GM23248 (cell line): Measurements from ENCODE around the gene ABCB9.

ENCODE experiments used
- EZH2 ChIP-seq: fragments of 200-600 bp; sonication (generic); IDR thresholded peaks from 2 replicates; pipeline ENCODE4 v1.6.1; 2018; ENCODE audit warnings: antibody characterized with exemption, mild to moderate bottlenecking; ENCODE audit not compliant: insufficient read depth, poor library complexity, severe bottlenecking
- EZH2phosphoT487 ChIP-seq: fragments of 200-600 bp; sonication (generic); IDR thresholded peaks from 2 replicates; pipeline ENCODE4 v1.6.1; 2018; ENCODE audit warnings: antibody characterized with exemption, moderate library complexity, mild to moderate bottlenecking, low read depth; ENCODE audit not compliant: insufficient read depth

DNA sequence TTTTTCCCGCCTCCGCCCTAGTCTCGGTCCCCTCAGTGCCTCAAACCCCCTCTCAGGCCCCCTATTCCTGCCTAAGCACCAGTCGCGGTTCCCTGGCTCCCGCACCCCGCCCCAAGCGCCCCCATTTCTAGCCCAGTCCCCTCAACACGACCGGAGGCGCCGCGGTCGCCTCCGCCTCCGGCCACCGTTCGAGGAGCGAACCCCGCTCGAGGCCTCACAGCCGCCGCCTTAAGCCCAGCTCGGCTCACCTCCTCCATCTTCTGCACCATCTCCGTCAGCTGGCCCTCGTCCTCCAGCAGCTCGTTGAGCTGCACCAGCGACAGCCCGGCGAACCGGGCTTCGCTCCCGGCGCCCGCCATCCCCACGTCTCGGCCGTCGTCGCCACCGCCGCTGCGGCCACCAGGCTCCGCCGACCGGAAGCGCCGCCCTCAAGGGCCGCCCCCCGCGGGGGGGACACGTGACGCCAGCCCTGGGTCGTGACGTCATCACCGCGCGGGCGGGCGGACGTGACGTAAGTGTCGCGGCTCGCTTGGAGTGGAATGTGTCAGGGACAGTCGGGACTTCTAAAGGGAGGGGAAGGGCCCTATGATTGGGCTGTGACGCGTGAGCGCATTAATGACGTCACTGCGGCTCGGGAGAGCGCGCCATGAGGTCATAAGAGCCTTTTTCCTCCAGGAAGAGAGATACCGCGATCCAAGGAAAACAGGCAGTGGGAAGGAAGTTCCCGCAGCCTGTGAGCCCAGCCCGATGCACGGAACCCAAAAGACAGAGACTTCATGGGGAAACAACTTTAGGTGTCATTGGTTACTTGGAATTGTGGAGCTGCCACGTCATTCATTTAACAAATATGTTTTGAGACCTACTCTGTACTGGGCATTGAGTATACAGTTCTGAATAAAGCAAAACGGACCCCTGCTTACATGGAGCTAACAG lies 70.3 kb downstream of the ABCB9 start, which contains the start of gene VPS37B:
- TF ChIP-seq EZH2 (no peak), EZH2phosphoT487 (no peak)
